HepG2 (cell line): Measurements from ENCODE around the gene ZBTB1. TPM values are rescaled to one million over a fixed set of nuclear protein-coding genes. Genes with fewer than 3 reads are reported as not detected.
A peak's percentile ranks its signal among the peaks of the same experiment; 100 is the strongest.

Experiments
- KLF13 ChIP-seq: sonication (generic); formaldehyde crosslinking; IDR thresholded peaks from 2 replicates; pipeline ENCODE4 v1.4.0; 2020; ENCODE audit warnings: mild to moderate bottlenecking, missing genetic modification reagents
- MIER3 ChIP-seq: IDR thresholded peaks from 2 replicates; pipeline ENCODE4 v1.6.1; 2016; ENCODE audit warnings: missing compliant biosample characterization, borderline replicate concordance
- PHF21A ChIP-seq: sonication (generic); formaldehyde crosslinking; IDR thresholded peaks from 2 replicates; pipeline ENCODE4 v1.5.0; 2020; ENCODE audit warnings: mild to moderate bottlenecking, missing genetic modification reagents
- RBFOX2 ChIP-seq: fragments of 200-400 bp; formaldehyde crosslinking; IDR thresholded peaks from 2 replicates; pipeline ENCODE4 v1.6.1; 2017; ENCODE audit warnings: low read depth, mild to moderate bottlenecking, low read length
- SAP130 ChIP-seq: IDR thresholded peaks from 2 replicates; pipeline ENCODE4 v1.6.1; 2016; ENCODE audit warnings: low read depth
- SNAPC2 ChIP-seq: sonication (generic); formaldehyde crosslinking; IDR thresholded peaks from 2 replicates; pipeline ENCODE4 v1.8.1; 2022; ENCODE audit warnings: mild to moderate bottlenecking, missing genetic modification reagents
- ZBTB40 ChIP-seq, 2 experiments: fragments of 450-650 bp in 1 of 2; sonication (generic) in 1 of 2; formaldehyde crosslinking in 1 of 2; IDR thresholded peaks; 2 replicates each; pipeline versions ENCODE4 v1.6.1 to v1.8.0; 2016 to 2022; ENCODE audit warnings: antibody characterized with exemption in 1 of 2, mild to moderate bottlenecking in 1 of 2, missing genetic modification reagents in 1 of 2
- ZNF275 ChIP-seq: sonication (generic); formaldehyde crosslinking; IDR thresholded peaks from 2 replicates; pipeline ENCODE4 v1.8.0; 2022; ENCODE audit warnings: missing genetic modification reagents, mild to moderate bottlenecking, inconsistent platforms, borderline replicate concordance
- ZNF547 ChIP-seq: sonication (generic); formaldehyde crosslinking; IDR thresholded peaks from 2 replicates; pipeline ENCODE4 v1.5.1; 2020; ENCODE audit warnings: mild to moderate bottlenecking, missing genetic modification reagents
- ZNF615 ChIP-seq: sonication (generic); formaldehyde crosslinking; IDR thresholded peaks from 2 replicates; pipeline ENCODE4 v1.5.0; 2020; ENCODE audit warnings: mild to moderate bottlenecking, missing genetic modification reagents, borderline replicate concordance
- ZNF780A ChIP-seq: sonication (generic); formaldehyde crosslinking; IDR thresholded peaks from 2 replicates; pipeline ENCODE4 v1.8.0; 2022; ENCODE audit warnings: mild to moderate bottlenecking, missing genetic modification reagents, moderate library complexity
- polyA plus RNA-seq, 8 experiments: library from polyadenylated mRNA; depleted of rRNA in 3 of 8; stranded (reverse) in 7 of 8; unstranded in 1 of 8; fragments of >200 nt; fragmentation: Illumina TruSeq in 4 of 8; extraction: Trizol in 4 of 8; gene quantifications; 2 replicates each; pipeline versions ENCODE4 v1.2.1 to v1.2.3, GENCODE V29; 2011 to 2016; ENCODE audit warnings: low read depth in 4 of 8, missing spikeins in 1 of 8, mixed read lengths in 1 of 8; ENCODE audit not compliant: insufficient read depth in 1 of 8
- total RNA-seq, 5 experiments: library from RNA; depleted of rRNA; stranded (reverse); fragments of >200 nt; fragmentation: Illumina TruSeq; extraction: Trizol; gene quantifications; 2 replicates each; pipeline ENCODE4 v1.2.3, GENCODE V29; 2016; ENCODE audit warnings: low read depth in 1 of 5
- TF ChIP-seq, protein P1 (sequence below): sonication (generic); formaldehyde crosslinking; IDR thresholded peaks from 2 replicates; pipeline ENCODE4 v1.4.0; 2020; ENCODE audit warnings: mild to moderate bottlenecking, missing genetic modification reagents
- TF ChIP-seq, protein P2 (sequence below): sonication (generic); formaldehyde crosslinking; IDR thresholded peaks from 2 replicates; pipeline ENCODE4 v1.5.0; 2020; ENCODE audit warnings: missing genetic modification reagents

Gene ZBTB1
- total and polyA plus RNA-seq, 2 of the 13 experiments (the other 11 are each of a cell fraction or from before 2014, with no cell fraction given), result 18.8 to 22.6 TPM

DNA sequence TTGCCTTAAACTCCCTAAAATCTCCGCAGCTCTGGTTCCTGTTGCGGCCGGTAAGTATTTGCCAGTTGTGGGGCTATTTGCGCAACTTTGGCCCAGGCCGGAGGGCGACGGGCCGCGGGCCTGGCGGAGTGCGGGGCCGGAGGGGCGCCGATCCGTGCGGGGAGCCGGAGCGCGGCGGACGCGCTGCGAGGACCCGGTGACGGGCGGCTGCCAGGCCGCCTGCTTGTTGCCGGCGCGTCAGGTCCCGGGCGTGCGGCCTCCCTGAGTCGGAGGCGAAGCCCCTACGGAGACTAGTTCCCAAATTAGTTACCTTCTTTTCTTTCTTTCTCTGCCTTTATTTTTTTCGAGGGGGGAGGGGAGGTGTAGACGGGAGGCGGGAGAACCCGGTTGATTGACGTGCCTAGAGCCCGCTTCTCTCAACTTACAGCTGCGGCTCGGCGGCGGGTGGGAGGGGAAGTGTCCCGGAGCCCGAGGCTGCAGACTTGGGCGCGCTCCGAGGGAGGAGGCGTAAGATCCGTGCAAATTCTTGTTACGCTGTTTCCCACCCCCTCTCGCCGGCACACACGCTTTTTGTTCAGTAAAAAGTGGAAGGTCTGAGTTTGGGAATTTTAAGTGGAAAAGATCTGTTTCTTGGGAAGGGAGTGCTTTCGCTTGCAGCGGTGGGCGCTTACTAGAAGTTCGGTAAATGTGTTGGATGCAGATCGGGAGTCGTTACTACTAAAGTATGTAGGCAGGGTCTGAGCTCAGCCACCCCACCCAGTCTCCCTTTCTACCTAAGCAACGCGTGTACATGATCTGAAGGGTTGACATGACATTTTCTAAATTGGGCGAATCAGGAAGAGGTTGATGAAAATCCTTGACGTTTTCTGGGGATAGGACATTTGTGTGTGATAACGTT lies 576 bp downstream of the ZBTB1 start (continued):
- TF ChIP-seq ZBTB40 (IDR thresholded peaks at IDR 0.05) (no peak), ZBTB40 (CRISPR knock-in tag; IDR thresholded peaks at IDR 0.05) (0 out of 2 replicates have a peak, but pooled peaks have one; percentile 38), MIER3 (CRISPR knock-in tag) (no peak), PHF21A (CRISPR knock-in tag) (peak; percentile 55; the same call in 1 of the 2 replicates), KLF13 (CRISPR knock-in tag) (no peak), ZNF780A (CRISPR knock-in tag) (no peak), ZNF275 (CRISPR knock-in tag) (0 out of 2 replicates have a peak, but pooled peaks have one; percentile 18), SAP130 (peak; percentile 58), RBFOX2 (peak; percentile 69), SNAPC2 (0 out of 2 replicates have a peak, but pooled peaks have one; percentile 4), ZNF547 (peak; percentile 2; the same call in 1 of the 2 replicates), ZNF615 (CRISPR knock-in tag) (0 out of 2 replicates have a peak, but pooled peaks have one; percentile 57)
- TF ChIP-seq, protein P1, sequence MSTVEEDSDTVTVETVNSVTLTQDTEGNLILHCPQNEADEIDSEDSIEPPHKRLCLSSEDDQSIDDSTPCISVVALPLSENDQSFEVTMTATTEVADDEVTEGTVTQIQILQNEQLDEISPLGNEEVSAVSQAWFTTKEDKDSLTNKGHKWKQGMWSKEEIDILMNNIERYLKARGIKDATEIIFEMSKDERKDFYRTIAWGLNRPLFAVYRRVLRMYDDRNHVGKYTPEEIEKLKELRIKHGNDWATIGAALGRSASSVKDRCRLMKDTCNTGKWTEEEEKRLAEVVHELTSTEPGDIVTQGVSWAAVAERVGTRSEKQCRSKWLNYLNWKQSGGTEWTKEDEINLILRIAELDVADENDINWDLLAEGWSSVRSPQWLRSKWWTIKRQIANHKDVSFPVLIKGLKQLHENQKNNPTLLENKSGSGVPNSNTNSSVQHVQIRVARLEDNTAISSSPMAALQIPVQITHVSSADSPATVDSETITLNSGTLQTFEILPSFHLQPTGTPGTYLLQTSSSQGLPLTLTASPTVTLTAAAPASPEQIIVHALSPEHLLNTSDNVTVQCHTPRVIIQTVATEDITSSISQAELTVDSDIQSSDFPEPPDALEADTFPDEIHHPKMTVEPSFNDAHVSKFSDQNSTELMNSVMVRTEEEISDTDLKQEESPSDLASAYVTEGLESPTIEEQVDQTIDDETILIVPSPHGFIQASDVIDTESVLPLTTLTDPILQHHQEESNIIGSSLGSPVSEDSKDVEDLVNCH (CRISPR knock-in tag), result no peak
- TF ChIP-seq, protein P2, sequence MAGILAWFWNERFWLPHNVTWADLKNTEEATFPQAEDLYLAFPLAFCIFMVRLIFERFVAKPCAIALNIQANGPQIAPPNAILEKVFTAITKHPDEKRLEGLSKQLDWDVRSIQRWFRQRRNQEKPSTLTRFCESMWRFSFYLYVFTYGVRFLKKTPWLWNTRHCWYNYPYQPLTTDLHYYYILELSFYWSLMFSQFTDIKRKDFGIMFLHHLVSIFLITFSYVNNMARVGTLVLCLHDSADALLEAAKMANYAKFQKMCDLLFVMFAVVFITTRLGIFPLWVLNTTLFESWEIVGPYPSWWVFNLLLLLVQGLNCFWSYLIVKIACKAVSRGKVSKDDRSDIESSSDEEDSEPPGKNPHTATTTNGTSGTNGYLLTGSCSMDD (CRISPR knock-in tag), result no peak
